Measurements from ENCODE around the gene NHP2.
"Not testable (repeated sequence)": the region's sequence is repeated elsewhere in the genome, so short reads cannot be mapped to it uniquely, and the experiment has no call there.

Gene NHP2

DNA sequence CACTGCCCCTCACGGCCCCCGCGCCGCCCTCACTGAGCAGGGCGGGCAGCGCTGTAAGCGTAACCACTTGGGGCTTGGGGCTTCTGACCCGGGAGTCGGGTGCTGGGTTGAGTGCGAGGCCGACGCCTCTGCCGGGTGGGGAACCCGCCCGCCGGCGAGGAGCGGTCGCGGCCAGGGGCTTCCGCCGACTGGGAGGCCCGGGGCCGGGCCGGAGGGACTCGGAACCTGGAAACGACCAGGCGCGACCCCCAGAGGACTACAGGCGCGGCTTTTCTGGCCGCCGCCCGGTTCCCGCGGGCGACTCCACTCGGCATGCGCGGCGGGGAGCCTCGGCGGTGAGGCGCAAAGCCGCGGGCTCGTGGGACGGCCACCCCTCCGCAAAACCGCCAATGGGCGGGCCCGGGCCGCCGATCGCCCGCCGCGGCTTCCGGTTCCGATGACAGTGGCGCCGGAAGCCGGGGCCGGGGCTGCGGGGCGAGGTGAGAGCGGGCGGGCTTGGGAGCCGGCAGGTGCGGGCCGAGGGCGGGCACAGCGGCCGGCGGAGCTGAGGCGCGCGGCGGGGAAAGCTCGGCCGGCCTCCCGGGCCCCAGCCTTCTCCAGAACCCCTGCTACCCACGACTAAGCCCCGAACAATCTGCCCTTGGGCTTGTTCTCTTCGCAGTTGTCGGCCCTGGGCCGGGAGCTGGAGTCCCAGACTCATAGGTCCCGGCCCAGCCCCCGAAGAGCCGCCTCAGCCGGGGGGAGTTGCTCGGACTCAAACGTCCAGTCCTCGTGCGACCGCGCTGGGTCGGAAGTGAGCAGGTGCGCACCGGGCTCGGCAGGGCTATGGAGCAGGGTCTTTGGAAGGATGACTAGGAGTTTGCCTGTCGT is 22.9 kb downstream of the NHP2 start, which contains the start of gene RMND5B:
RMND5B (plus strand) TSS at position 439 of the 870 bp plus-strand sequence. CDS start 7,106 bp downstream, outside the sequence.
- no peak for DNase-seq (ENCODE audit: low read depth, low spot score)

- not testable (repeated sequence) for DNase-seq (ENCODE audit: low read depth, low spot score)
Measured at GRCh38 chr5:178130234-178130575, 23.5 kb downstream of the NHP2 start.

- DNase-seq (ENCODE audit: low read depth, low spot score), result no peak
Measured at GRCh38 chr5:178129296-178129695, 24.4 kb downstream of the NHP2 start.

- DNase-seq (ENCODE audit: low read depth, low spot score), result not testable (repeated sequence)
Measured at GRCh38 chr5:178127300-178128009, 26.2 kb downstream of the NHP2 start.

DNA sequence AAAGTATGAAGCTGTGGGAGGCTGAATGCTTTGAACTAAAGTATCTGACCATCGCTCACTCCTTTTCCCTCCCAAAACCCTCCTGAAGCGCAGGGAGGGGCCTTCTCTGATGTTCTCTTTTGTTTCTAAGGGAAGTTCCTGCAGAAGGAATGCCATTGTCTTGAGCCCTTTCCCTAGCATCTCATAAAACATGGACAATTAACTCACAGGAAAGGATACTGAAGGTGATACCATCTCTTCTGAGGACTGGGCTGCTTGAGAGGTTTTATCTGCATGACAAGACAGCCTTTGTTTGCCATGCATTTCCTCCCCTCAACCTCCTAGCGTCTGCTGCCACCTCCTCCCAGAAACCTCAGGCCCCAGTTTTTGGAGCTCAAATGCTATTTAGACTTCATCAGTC is 27.1 kb downstream of the NHP2 start:
- no peak for DNase-seq (ENCODE audit: low read depth, low spot score)

GRCh38 chr5:178125253-178125906 is 28.3 kb downstream of the NHP2 start:
- DNase-seq (ENCODE audit: low read depth, low spot score), result no peak

DNA sequence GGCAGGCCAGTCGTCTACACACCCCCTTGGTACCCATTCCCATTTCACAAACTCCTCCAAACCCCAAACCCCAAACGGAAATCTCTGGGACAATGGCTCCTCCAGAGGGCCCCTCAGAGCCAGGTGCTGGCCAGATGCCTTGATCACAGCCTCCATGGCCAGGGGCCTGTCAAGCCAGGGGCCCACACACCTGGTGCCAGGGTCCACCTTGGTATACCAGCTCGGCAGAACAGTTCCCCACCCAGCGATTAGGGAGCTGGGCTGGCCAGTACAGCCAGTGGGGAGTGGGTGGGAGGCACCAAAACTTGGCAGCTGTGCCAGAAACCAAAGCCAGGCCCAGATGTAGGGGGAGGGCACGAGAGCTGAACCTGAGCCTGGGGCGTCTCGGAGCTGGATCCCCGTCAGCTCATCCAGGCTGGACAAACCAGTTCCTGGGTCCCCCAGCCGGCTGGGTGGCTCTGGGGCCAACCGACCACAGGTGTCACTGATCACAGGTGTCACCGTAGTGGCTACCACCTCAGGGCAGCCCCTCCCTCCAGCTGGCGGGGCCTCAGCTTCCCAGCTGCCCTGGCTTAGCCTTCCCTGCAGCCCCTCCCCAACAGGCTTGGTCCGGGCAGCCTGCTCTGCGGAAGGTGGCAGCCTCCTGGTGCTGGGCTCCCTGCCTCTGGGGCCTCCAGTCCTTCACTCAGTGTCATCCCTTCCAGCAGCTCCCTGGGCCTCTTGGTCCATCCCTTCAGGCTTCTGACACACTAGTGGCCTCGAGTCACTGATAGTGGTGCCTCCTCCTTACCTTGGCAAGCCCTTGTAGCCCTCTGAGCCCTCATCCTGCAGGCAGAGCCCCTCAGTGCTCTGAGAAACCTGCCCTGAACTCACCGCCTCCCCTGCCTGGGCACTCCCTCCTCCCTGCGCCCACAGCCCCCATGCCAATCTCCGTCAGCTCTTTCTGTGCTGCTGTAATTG is 29.4 kb downstream of the NHP2 start:
- no peak for DNase-seq (ENCODE audit: low read depth, low spot score)

GRCh38 chr5:178123094-178123965 is 30.4 kb downstream of the NHP2 start:
- DNase-seq (ENCODE audit: low read depth, low spot score), result no peak

- DNase-seq (ENCODE audit: low read depth, low spot score), result no peak
Measured at GRCh38 chr5:178122346-178122745, 31.3 kb downstream of the NHP2 start.

GRCh38 chr5:178121391-178122276 is 32.1 kb downstream of the NHP2 start:
- DNase-seq (ENCODE audit: low read depth, low spot score), result no peak

GRCh38 chr5:178120607-178121357 is 32.9 kb downstream of the NHP2 start:
- no peak for DNase-seq (ENCODE audit: low read depth, low spot score)

- no peak for DNase-seq (ENCODE audit: low read depth, low spot score)
Measured at GRCh38 chr5:178119915-178120606, 33.6 kb downstream of the NHP2 start.

- no peak for DNase-seq (ENCODE audit: low read depth, low spot score)
Measured at GRCh38 chr5:178117923-178118701, 35.6 kb downstream of the NHP2 start.

DNA sequence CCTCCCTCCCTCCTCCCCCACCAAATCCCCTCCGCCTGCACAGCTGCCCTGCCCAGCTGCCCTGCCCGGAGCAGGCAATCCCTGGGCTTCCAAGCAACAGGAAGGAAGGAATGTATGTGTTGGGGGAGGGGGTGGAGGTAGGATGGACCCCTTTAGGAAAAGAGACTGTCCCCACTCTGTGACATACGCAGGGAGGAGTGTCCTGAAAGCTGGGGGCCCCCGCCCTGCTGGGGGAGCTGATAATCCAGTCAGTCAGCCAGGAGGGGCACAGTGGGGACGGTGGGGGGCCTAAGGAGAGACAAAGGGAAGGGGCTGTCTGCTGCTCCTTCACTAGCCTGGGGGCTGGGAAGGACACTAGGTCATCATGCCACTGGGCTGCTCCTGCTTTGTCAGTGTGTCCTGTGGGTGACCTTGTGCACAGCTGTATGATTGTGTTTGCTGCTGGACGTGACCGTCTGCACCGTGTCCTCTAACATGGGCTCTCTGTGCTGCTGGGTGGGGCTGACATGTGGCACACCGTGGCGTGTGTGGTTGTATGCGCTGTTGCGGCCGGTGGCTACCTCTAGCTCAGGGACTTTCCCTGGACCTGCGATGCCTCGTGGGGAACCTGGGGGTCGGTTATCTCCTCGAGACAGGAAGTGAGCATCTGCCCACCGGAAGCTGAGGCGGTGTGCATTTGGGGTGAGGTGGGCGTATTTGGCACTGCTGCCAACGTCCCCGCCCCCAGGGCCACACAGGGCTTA is 37.4 kb downstream of the NHP2 start:
- no peak for DNase-seq (ENCODE audit: low read depth, low spot score)

DNA sequence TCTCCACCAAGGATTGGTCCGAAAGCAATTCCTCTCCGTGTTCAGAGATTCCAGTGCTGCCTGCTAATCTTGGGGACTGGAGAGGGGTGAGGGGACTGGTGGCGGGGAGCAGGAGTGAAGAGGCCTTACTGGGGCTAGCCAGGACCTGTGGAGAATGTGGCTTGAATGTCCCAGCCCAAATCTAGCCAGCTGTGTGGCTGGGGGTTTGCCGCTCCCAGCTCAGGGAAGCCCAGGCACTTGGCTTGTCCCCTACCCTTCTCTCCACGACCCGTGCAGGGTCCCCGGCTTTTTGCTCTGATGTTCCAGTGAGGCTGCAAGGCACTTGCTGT is 37.9 kb downstream of the NHP2 start:
- DNase-seq (ENCODE audit: low read depth, low spot score), result no peak

DNA sequence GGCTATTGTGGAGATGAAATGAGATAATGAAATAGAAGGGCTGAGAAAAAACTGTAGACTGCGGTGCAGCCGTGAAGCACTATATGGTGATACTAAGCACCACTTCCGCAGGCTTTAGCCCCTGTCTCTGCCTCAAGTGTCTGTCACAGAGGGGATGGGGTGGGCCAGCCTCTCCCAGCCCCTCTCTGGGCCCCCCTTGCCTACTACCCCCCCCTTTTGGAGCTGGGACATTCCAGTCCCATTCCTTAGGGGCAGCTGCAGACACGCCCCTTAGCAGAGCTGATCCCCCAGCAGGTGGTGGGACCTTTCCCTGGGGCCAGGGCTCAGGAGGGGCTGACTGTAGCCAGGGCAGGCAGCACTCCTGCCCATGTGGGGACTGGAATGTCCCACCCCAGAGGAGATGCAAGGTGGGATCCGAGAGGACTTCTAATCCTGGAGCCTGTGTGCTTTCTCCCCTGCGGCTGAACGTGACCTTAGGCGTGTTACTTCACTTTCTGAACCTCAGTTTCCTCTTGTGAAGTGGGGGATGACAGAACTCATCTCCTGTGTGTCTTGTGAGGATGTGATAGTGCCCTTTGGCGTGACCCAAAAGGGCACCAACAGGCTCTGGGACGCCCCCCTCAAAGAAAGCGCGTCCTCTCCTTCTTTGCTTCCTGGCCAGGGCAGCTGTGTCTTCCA is 38.4 kb downstream of the NHP2 start:
- no peak for DNase-seq (ENCODE audit: low read depth, low spot score)
